KOPT-K1 (cell line): ENCODE results near the gene NCAPH2.
A peak's percentile ranks its signal among the peaks of the same experiment; 100 is the strongest.

Experiments used
- H3K27ac ChIP-seq: fragments of 200-600 bp; sonication (generic); 2 replicates; pipeline ENCODE4 v1.5.1; 2016; ENCODE audit warnings: antibody characterized with exemption, mild to moderate bottlenecking, low read depth, low read length; ENCODE audit not compliant: poor library complexity, severe bottlenecking
- H3K36me3 ChIP-seq: fragments of 200-600 bp; sonication (generic); 2 replicates; pipeline ENCODE4 v1.5.1; 2017; ENCODE audit warnings: antibody characterized with exemption, mild to moderate bottlenecking, low read length, moderate library complexity; ENCODE audit not compliant: insufficient read depth
- H3K9me3 ChIP-seq: fragments of 200-600 bp; sonication (generic); 2 replicates; pipeline ENCODE4 v1.5.1; 2017; ENCODE audit warnings: antibody characterized with exemption, low read length, mild to moderate bottlenecking; ENCODE audit not compliant: insufficient read depth, poor library complexity, severe bottlenecking

NCAPH2 gene

GRCh38 chr22:50502096-50502495 is 5.9 kb upstream of the NCAPH2 start:
- no peak overlapping the region for H3K27ac ChIP-seq
- H3K9me3 ChIP-seq: no peaks in the 10 kb centered on the region
- H3K36me3 ChIP-seq: peaks cover 31% of the 10 kb centered on the region

GRCh38 chr22:50502628-50503474 is 5.2 kb upstream of the NCAPH2 start:
- Histone ChIP-seq H3K36me3 (peaks cover 31% of the 10 kb centered on the region), H3K27ac (no peak overlapping the region), H3K9me3 (no peaks in the 10 kb centered on the region)

GRCh38 chr22:50503475-50504145 is 4.4 kb upstream of the NCAPH2 start:
- no peak overlapping the region for H3K27ac ChIP-seq
- H3K36me3 ChIP-seq: peaks cover 31% of the 10 kb centered on the region
- H3K9me3 ChIP-seq: no peaks in the 10 kb centered on the region

- no peaks in the 10 kb centered on the region for H3K9me3 ChIP-seq
- peaks cover 31% of the 10 kb centered on the region for H3K36me3 ChIP-seq
- no peak overlapping the region for H3K27ac ChIP-seq
Observed at GRCh38 chr22:50504369-50505211, 3.4 kb upstream of the NCAPH2 start.

GRCh38 chr22:50505276-50505775 is 2.7 kb upstream of the NCAPH2 start:
- H3K9me3 ChIP-seq: no peaks in the 10 kb centered on the region
- no peak overlapping the region for H3K27ac ChIP-seq
- peaks cover 33% of the 10 kb centered on the region for H3K36me3 ChIP-seq

- H3K27ac ChIP-seq: peak overlapping the region; percentile 85
Observed at GRCh38 chr22:50505776-50506610, 2.0 kb upstream of the NCAPH2 start.

GRCh38 chr22:50506611-50507420 is 1.2 kb upstream of the NCAPH2 start:
- Histone ChIP-seq H3K36me3 (peaks cover 41% of the 10 kb centered on the region), H3K27ac (peak overlapping the region; percentile 85), H3K9me3 (no peaks in the 10 kb centered on the region)

More at GRCh38 chr22:50505776-50506610, 2.0 kb upstream of the NCAPH2 start:
- Histone ChIP-seq H3K9me3 (no peaks in the 10 kb centered on the region), H3K36me3 (peaks cover 36% of the 10 kb centered on the region)

GRCh38 chr22:50507421-50507990 is 518 bp upstream of the NCAPH2 start, which contains the start of gene LMF2:
Gene LMF2, minus strand, starts transcription at chr22:50507702. Its CDS starts 27 bp downstream, at chr22:50507675.
- Histone ChIP-seq H3K27ac (peak within 1 kb of the TSS; percentile 94), H3K36me3 (peaks cover 46% of the 10 kb centered on the region), H3K9me3 (no peaks in the 10 kb centered on the region)

GRCh38 chr22:50508897-50509296 is 873 bp downstream of the NCAPH2 start:
- H3K27ac ChIP-seq: peak overlapping the region; percentile 94
- peaks cover 50% of the 10 kb centered on the region for H3K36me3 ChIP-seq
- H3K9me3 ChIP-seq: no peaks in the 10 kb centered on the region

- H3K36me3 ChIP-seq: peaks cover 70% of the 10 kb centered on the region
- no peak overlapping the region for H3K27ac ChIP-seq
Observed at GRCh38 chr22:50513175-50513574, 5.2 kb downstream of the NCAPH2 start.

GRCh38 chr22:50516068-50516467 is 8.0 kb downstream of the NCAPH2 start:
- H3K9me3 ChIP-seq: no peaks in the 10 kb centered on the region
- H3K36me3 ChIP-seq: peaks cover 91% of the 10 kb centered on the region
- H3K27ac ChIP-seq: no peak overlapping the region

More at GRCh38 chr22:50513175-50513574, 5.2 kb downstream of the NCAPH2 start:
- H3K9me3 ChIP-seq: no peaks in the 10 kb centered on the region

GRCh38 chr22:50516891-50517290 is 8.9 kb downstream of the NCAPH2 start:
- peaks cover 94% of the 10 kb centered on the region for H3K36me3 ChIP-seq
- H3K9me3 ChIP-seq: no peaks in the 10 kb centered on the region
- no peak overlapping the region for H3K27ac ChIP-seq
